Hematopoietic multipotent progenitor cell treated with erythropoietin and hydrocortisone succinate and interleukin-3 and kit ligand, for 6 days (in vitro differentiated cells): Measurements from ENCODE around the gene LMBR1.
A peak's percentile ranks its signal among the peaks of the same experiment; 100 is the strongest.
"Not testable (repeated sequence)": the region's sequence is repeated elsewhere in the genome, so short reads cannot be mapped to it uniquely, and the experiment has no call there.

ENCODE experiments used
- DNase-seq: peaks from one replicate; pipeline ENCODE4 v3.0.0-alpha.2; 2015

LMBR1 gene

DNA sequence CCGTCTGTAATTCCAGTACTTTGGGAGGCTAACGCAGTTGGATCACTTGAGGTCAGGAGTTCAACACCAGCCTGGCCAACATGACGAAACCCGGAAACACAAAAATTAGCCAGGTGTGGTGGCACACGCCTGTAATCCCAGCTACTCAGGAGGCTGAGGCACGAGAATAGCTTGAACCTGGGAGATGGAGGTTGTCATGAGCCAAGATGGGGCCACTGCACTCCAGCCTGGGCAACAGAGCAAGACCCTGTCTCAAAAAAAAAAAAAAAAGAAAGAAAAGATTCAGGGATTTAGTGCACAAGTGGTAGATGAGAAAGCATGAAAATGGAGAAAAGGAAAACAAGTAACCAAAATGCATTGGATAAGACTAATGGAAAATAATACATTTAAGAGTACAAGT, 49.4 kb downstream of the LMBR1 start:
- not testable (repeated sequence) for DNase-seq

DNA sequence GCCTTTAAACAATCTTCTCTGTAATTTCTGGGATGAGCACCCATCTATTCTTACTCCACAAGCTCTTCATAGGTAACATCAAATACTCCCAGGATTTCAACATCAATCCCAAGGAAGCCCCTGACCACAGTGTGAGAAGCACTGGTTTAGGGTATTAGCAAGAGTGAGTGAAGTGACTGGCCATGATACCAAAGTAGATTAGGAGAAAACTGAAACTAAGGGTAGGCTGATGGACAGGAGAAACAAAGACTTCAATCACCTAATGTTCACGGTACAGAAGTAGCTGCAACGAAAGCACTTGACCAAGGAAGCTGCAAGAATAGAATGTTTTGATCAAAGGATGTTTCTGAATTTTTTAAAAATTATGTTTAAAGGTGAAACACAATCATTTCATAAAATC, 49.8 kb downstream of the LMBR1 start:
- peak; percentile 29 for DNase-seq

DNA sequence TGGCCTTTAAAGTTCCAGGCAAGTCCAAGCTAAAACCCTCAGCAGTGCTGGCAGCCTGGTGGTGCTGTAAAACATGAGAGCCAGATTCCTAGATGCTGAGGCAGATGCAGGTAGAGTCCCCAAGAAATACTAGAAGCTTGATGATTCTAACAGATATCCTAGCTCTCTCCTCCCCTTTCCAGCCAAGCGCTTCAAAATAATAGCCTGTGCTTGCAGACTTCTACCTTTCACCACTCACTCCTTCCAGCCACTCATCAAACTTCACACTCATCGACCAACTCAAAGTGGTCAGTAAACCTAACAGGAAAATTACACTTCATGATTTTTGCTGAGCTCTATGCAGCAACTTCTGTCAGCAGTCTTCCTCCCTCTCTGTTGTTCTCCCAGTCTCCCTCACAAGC, 50.2 kb downstream of the LMBR1 start:
- DNase-seq = peak; percentile 45

DNA sequence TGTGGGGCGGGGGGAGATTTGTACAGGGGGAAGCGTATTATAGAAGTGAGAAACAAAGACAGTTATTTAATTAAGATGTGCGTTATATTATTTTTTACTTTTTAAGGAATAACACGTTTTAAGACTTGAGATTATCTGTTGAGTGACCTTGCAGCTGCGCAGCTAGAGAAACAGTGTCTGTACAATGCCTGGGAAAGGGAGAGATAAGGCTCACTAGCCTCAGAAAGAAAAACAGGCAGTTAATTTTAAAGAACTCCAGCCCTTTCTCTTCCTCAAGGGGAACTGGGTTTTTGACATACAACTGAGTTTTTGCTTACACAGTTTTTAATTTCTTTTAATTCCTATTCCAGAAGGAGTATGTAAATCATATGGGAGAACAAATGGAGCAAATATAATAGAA, 50.7 kb downstream of the LMBR1 start:
- peak; percentile 73 for DNase-seq

DNA sequence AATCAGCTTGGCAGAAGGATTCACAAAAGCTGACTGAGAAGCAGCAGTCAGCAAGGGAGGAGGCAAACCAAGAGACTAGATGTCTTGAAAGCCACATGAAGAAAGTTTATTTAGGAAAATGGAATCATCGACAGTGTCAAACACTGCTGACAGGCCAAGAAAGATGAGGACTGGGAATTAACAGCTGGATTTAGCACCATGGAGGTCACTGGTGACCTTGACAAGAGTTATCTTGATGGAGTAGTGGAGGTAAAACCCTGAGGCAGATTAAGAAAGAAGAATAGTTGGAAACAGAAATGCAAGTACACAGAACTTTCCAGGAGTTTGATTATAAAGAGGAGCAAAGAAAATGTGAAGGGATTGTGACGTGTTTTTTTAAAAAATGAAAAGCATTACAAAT, 51.5 kb downstream of the LMBR1 start:
- no peak for DNase-seq

DNA sequence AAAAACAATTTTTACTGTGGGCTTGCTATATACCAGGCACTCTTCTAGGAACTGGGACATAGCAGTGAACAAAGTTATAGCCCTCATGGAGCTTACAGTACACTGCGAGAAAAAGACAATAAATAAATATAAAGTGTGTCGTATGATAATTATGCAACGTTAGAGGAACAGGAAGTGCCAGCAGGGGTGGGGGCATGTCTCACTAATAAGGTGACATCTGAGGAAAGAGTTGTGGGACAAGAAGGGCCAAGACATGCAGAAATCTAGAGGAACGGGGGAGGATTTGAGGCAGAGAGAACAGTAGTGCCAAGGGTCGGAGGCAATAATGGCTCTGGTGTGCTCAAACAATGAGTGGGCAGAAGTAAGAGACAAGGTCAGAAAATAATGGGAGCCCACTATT, 52.8 kb downstream of the LMBR1 start:
- peak; percentile 25 for DNase-seq

DNA sequence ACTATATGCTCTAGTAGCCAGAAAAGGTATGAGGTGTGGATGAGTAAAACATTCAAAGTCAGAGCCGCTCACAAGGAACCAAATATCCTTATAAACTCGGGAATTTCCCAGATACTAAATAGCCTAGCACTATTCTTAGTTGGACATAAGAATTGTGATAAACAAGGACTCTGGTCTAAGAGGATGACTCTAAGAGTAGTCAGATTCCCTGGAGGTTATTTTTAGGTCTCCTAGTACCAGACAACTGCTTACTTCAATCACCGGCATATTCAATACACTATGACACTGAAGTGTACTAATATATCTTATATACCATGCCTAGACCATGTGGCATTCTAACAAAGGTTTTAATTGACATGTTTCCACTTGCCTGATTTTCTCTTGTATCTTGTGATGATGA, 56.5 kb downstream of the LMBR1 start:
- no peak for DNase-seq

DNA sequence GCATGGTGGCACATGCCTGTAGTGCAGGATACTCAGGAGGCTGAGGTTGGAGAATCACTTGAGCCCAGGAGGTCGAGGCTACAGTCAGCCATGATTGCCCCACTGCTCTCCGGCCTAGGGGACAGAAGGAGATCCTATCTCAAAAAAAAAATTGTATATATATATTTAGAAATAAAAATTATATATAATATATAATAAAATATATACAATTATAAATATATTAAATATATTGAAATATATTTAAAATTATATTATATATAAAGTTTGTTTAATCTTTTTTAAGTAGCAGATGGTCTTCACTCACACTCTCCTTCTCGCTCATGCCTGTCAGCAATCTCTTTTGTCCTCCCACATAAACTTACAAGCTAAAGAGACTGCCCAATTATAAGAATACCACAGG, 58.5 kb downstream of the LMBR1 start:
- no peak for DNase-seq

DNA sequence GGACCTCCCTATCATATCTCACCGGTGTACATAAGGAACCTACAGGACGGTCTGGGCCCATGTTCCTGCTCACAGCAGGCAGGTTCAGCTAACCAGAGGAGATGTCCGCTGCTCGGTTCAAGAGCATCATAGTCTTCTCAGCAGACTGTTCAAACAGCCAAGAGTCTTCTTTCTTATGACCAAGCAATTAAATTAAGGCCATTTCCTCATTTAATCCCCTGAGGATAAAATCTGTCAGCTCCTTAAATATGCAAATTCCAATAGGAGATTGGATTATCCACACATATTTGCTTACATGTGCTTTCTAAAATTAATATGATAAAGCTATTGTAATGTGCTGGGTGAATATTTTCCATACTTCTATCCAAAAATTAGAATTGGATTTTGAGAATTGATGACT, 59.7 kb downstream of the LMBR1 start:
- no peak for DNase-seq

GRCh38 chr7:156832195-156832877, 60.6 kb downstream of the LMBR1 start:
- DNase-seq = peak; percentile 37

GRCh38 chr7:156829669-156830336, 63.2 kb downstream of the LMBR1 start:
- no peak for DNase-seq

DNA sequence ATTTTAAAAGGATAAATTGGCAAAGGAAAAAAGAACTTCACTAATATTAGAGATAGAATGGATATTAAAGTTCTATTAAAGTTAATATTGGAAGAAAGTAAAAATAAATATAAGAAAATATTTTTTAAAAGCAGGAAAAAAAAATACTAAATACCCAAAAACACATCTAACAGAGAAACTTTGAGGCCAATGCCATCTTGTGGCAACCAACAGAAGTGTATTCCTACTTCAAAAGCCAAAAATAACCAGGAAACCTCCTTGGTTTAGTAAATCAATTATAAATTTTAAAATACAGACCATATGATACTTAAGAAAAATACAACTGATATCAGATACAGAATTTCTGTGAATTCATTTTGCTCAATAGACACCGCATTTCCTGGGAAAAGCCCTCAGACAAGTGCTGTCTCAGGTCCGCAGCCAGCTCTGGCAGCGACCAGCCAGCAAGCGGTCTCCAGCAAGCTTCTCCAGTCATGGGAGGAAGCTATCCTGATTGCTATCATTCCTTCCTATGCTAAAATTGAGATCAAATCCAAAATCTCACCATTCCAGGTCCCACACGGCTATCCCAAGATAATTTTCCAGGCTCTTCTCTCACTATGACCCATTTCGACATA, 65.3 kb downstream of the LMBR1 start:
- DNase-seq = peak; percentile 69

- peak; percentile 37 for DNase-seq
These were observed 69.5 kb downstream of the LMBR1 start for GRCh38 chr7:156823435-156823834.

DNA sequence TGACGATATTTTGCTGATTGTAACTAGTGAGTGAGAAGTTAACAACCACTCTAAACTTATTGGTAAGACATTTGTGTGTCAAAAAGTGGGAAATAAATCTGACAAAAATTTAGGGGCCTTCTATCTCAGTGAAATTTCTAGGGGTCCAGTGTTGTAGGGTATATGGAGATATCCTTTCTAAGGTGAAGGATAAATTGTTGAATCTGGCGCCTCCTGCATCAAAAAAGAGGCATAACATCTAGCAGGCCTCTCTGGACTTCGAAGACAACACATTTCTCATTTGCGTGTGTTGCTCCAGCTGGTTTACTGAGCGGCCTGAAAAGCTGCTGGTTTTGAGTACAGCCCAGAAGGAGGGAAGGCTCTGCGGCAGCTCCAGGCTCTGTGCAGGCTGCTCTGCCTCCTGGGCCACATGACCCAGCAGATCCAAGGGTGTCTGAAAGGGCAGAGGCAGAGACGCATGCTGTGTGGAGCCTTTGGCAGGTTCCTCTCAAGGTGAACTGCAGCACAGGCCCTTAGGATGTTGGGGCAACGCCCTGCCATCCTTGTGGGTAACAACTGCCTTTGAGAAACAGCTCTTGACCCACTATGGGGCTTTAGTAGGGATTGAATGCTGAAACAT, 72.4 kb downstream of the LMBR1 start:
- DNase-seq = peak; percentile 28

GRCh38 chr7:156819733-156820295, 73.2 kb downstream of the LMBR1 start:
- DNase-seq = peak; percentile 78

DNA sequence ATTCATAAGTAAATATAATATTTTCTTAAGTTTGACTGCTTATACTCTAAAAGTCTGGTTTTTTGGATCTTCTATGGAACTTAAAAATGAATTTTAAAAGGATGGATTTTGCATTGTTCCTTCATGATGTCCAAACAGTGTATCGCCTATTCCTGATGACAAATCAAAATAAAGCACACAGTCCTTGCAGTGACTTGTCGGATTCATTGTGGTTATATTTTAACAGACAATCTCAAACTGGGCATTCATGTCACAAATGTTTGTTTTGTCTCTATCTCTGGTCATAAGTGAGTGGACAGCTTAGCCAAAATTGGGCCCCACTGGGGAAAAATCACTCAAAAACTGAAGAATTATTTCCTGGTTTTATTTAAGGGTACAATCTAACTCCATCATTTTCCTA, 74.8 kb downstream of the LMBR1 start:
- DNase-seq = no peak

DNA sequence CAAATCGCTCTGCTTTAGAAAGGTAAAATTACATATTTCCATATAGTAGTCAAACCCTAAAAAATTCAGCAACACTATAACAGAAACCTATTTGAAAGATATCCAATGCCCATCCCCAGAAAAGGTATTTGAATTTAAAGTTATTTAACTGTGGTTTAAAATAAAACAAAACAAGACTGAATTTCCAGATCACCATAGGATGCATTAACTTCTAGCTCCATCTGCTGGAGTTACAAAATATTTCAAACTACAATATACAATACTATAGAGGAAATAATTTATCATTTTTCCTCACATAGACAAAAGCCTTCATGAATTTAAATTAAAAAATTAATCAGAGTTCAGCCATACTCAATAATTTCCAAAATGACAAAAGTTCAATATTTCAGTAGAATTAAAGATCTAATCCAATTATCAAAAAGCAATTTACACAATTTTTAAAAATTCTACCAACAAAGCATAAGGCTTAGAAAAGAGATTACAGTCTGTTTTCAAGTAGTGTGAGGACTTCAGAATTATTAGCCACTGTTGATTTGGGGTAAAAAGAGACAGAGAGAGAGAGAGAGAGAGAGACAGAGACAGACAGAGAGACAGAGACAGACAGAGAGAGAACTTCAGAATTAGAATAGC, 75.9 kb downstream of the LMBR1 start:
- peak; percentile 68 for DNase-seq

DNA sequence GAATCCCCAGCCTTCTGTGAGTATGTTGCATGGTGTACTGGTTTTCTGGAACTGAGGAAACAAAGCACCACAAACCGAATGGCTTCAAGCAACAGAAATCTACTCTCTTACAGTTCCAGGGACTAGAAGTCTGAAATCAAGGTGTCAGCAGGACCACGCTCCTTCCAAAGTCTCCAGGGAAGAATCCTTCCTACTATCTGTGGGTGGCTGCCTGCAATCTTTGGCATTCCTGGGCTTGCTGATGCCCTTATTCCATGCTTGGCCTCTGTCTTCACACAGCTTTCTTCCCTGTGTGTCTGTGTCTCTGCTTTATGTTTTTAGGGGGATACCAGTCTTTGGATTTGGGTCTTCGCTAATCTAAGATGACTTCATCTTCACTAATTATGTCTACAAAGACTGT, 81.3 kb downstream of the LMBR1 start:
- no peak for DNase-seq

DNA sequence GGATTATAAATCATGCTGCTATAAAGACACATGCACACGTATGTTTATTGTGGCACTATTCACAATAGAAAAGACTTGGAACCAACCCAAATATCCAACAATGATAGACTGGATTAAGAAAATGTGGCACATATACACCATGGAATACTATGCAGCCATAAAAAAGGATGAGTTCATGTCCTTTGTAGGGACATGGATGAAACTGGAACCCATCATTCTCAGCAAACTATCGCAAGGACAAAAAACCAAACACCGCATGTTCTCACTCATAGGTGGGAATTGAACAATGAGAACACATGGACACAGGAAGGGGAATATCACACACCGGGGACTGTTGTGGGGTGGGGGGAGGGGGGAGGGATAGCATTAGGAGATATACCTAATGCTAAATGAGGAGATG, 89.3 kb downstream of the LMBR1 start:
- not testable (repeated sequence) for DNase-seq

DNA sequence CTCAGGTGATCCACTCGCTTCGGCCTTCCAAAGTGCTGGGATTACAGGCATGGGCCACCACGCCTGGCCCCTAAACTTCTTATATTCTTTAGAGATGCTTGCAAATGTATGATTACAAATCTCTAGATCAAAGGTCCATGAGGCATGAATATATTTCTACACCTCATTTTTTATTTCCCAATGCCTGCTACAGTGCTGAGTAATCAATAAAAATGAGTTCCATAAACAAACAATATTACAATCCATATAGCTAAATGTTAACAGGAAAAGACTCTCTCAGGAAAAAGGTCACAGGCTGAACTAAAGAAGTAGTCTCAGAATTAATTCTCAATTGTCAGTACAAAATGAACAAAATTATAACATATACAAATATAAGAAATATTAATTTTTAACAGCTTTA, 90.8 kb downstream of the LMBR1 start:
- no peak for DNase-seq

GRCh38 chr7:156795415-156795814, 97.6 kb downstream of the LMBR1 start:
- DNase-seq = no peak

DNA sequence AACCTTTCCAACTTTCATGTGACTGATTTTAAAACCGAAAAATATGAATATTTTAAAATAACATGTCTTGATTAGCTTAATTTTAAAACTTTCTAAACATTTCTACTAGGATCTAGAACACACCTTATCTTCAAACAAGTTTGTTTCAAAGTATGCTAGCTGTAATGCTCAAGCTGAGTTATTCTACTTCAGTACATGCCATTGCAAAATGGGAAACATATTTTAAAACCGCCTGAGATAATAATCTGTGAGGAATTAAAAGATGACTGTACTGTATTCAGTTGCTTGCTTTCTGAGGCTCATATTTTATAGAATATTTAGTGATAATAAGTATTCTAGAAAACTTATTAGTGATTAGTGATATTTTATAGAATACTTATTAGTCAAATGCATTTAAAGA, 99.6 kb downstream of the LMBR1 start:
- DNase-seq = no peak

GRCh38 chr7:156792611-156793010, 100.4 kb downstream of the LMBR1 start:
- no peak for DNase-seq
